ENCODE data around the gene OAF. TPM values are rescaled to one million over a fixed set of nuclear protein-coding genes. Genes with fewer than 3 reads are reported as not detected.

Gene OAF
- total and polyA plus RNA-seq, 2 of the 8 experiments (the other 6 are each of a cell fraction or from before 2014, with no cell fraction given) = 1.3 to 1.5 TPM

GRCh38 chr11:120239713-120240640, 29.1 kb downstream of the OAF start, which contains the start of gene POU2F3:
POU2F3 (plus strand) TSS chr11:120240140; CDS start chr11:120240344, 204 bp downstream.
- H2BK5ac ChIP-seq (ENCODE audit: low read depth, low read length) = no peak within 1 kb of the TSS
- FAIRE-seq (no peak), DNase-seq (ENCODE audit: low read depth in 1 of 2, low spot score in 2 of 2) (peak in 1 of 2 experiments; percentile 79)
- H3K23me2 ChIP-seq (ENCODE audit: low read depth, low read length) = peaks cover 4% of the 10 kb centered on the region; the same call in 1 of the 2 replicates
- H4K5ac ChIP-seq (ENCODE audit: insufficient read length, low read depth, low read length) = no peak within 1 kb of the TSS
- H2BK12ac ChIP-seq (ENCODE audit: low read depth, low read length) = peak within 1 kb of the TSS; percentile 6; the same call in 1 of the 2 replicates
- no peak within 1 kb of the TSS for H3K9ac ChIP-seq (replicated peaks in 1 of 4; ENCODE audit: extremely low read depth in 1 of 4, low read depth in 3 of 4, low read length in 3 of 4)
- H4K91ac ChIP-seq (replicated peaks; ENCODE audit: insufficient read length, low read length) = no peak within 1 kb of the TSS
- no peak within 1 kb of the TSS for H3K18ac ChIP-seq (ENCODE audit: extremely low read depth, low read length)
- peak within 1 kb of the TSS; percentile 58 to 74 for H3K4me2 ChIP-seq (ENCODE audit: insufficient read depth in 1 of 2, low read depth in 2 of 2, low read length in 2 of 2)
- no peak within 1 kb of the TSS; the same call in 1 of the 2 replicates for H2BK15ac ChIP-seq (ENCODE audit: low read length)
- POLR2A ChIA-PET (ENCODE audit: partially characterized antibody) = interaction anchor here (0.6 to 1.4 kb wide), 6 partner anchors 8 to 281 kb away, joined by 3 to 4 read pairs (median 3); no protein-coding TSS in a partner anchor
- H2AFZ ChIP-seq (ENCODE audit: low read length) = no peak within 1 kb of the TSS
- no peaks in the 10 kb centered on the region; the same call in 1 of the 2 replicates for H3K79me1 ChIP-seq (ENCODE audit: low read depth, low read length)
- H2BK120ac ChIP-seq (replicated peaks; ENCODE audit: low read depth, low read length) = no peak within 1 kb of the TSS
- H3K56ac ChIP-seq (replicated peaks; ENCODE audit: insufficient read length, low read depth, low read length) = no peak within 1 kb of the TSS
- H3K23ac ChIP-seq (ENCODE audit: insufficient read length) = no peak within 1 kb of the TSS
- no peaks in the 10 kb centered on the region for H3K79me2 ChIP-seq (ENCODE audit: control insufficient read depth in 1 of 2, insufficient read depth in 2 of 2, low read length in 2 of 2)
- no peak within 1 kb of the TSS for H2BK20ac ChIP-seq (ENCODE audit: low read length)
- no peaks in the 10 kb centered on the region for H3K36me3 ChIP-seq (ENCODE audit: control insufficient read depth in 2 of 4, insufficient read depth in 4 of 4, low read length in 3 of 4)
- H2AK5ac ChIP-seq (ENCODE audit: low read depth, low read length) = peak within 1 kb of the TSS; percentile 56; the same call in 1 of the 2 replicates
- CTCF ChIA-PET (ENCODE audit: partially characterized antibody) = interaction anchor here (0.8 to 41.2 kb wide), 13 partner anchors 8 to 131 kb away, joined by 3 to 1412 read pairs (median 4); partner anchors contain the start of gene TLCD5
- H4K20me1 ChIP-seq (replicated peaks in 1 of 2; ENCODE audit: control insufficient read depth in 1 of 2, insufficient read depth in 2 of 2, low read length in 2 of 2) = peaks cover 0 to 1% of the 10 kb centered on the region in 2 experiments
- H3K27ac ChIP-seq (ENCODE audit: low read depth, low read length) = no peak within 1 kb of the TSS
- peak within 1 kb of the TSS; percentile 21; the same call in 1 of the 2 replicates for H4K8ac ChIP-seq (ENCODE audit: extremely low read depth, insufficient read depth, low read length)
- H3K14ac ChIP-seq (ENCODE audit: insufficient read length) = no peak within 1 kb of the TSS
- peaks cover 0 to 7% (median 3%) of the 10 kb centered on the region in 4 experiments; a peak in 5 of 7 replicates for H3K4me1 ChIP-seq (replicated peaks in 1 of 4; ENCODE audit: control insufficient read depth in 3 of 4, insufficient read depth in 4 of 4, low read length in 3 of 4)
- H3K4me3 ChIP-seq (ENCODE audit: extremely low read depth in 1 of 4, insufficient read depth in 2 of 4, low read depth in 3 of 4, low read length in 4 of 4) = peak within 1 kb of the TSS; percentile 7 to 64 (median 36)
- H3K9me3 ChIP-seq (ENCODE audit: insufficient read depth in 2 of 2, low read depth in 1 of 2, low read length in 1 of 2) = no peaks in the 10 kb centered on the region
- H3K4ac ChIP-seq (replicated peaks; ENCODE audit: insufficient read length, low read depth, low read length) = no peak within 1 kb of the TSS
- WGBS, 2 experiments (ENCODE audit: extremely low coverage in 1 of 2, insufficient coverage in 1 of 2, insufficient read length in 1 of 2, insufficient replicate concordance in 2 of 2, low coverage in 1 of 2, low lambda C conversion rate in 2 of 2, missing lambda C conversion rate in 1 of 2) = 6% methylated on average over 25 of the region's 66 CpGs; no CpG with 5 or more reads in 1 of the 2 experiments
- peaks cover 3 to 31% (median 25%) of the 10 kb centered on the region in 4 experiments for H3K27me3 ChIP-seq (replicated peaks in 1 of 4; ENCODE audit: control insufficient read depth in 3 of 4, extremely low read depth in 1 of 4, insufficient read depth in 3 of 4, low read length in 3 of 4)
- TF ChIP-seq EZH2 (IDR thresholded peaks at IDR 0.05; ENCODE audit: low read depth, low read length, severe bottlenecking) = peak; percentile 47
- TF ChIP-seq YY1 (IDR thresholded peaks at IDR 0.05; ENCODE audit: low read depth, low read length) = no peak
- TF ChIP-seq KDM5A (IDR thresholded peaks at IDR 0.05; ENCODE audit: low read length) = no peak
- TF ChIP-seq FOSL1 (IDR thresholded peaks at IDR 0.05; ENCODE audit: insufficient read depth, low read depth, low read length) = no peak
- peak; percentile 81 for TF ChIP-seq TAF7 (optimal IDR thresholded peaks at IDR 0.05; ENCODE audit: borderline replicate concordance, low read depth, low read length)
- TF ChIP-seq SIN3A (conservative IDR thresholded peaks at IDR 0.05 in 1 of 2, IDR thresholded peaks at IDR 0.05 in 1 of 2; ENCODE audit: low read depth in 1 of 2, low read length in 2 of 2) = peak in 1 of 2 experiments; percentile 77; a peak in 2 of 4 replicates
- peak; percentile 54 to 65 for TF ChIP-seq RAD21 (IDR thresholded peaks at IDR 0.05 in 1 of 2, conservative IDR thresholded peaks at IDR 0.05 in 1 of 2; ENCODE audit: low read depth in 2 of 2, low read length in 2 of 2)
- TF ChIP-seq MAX (IDR thresholded peaks at IDR 0.05) = peak; percentile 41; the same call in 1 of the 2 replicates
- 0 out of 2 replicates have a peak, but pooled peaks have one; percentile 37 for TF ChIP-seq SUZ12 (IDR thresholded peaks at IDR 0.05; ENCODE audit: low read length)

Data from H1 (cell line).